Measurements from ENCODE around the gene SLC25A41.

The SLC25A41 gene

GRCh38 chr19:6433663-6434062 is at the start of gene SLC25A41:
TSS of gene SLC25A41 (minus strand) at chr19:6433763. CDS start at chr19:6433693, 70 bp downstream.
- H3K79me2 ChIP-seq (ENCODE audit: insufficient read depth, low read length): no peaks in the 10 kb centered on the region

GRCh38 chr19:6483235-6483634 is 49.7 kb upstream of the SLC25A41 start:
- H3K9me2 ChIP-seq (ENCODE audit: low read depth, low read length): no peaks in the 10 kb centered on the region
- no peak overlapping the region for H2AFZ ChIP-seq (ENCODE audit: low read length)
- no peaks in the 10 kb centered on the region for H3K27me3 ChIP-seq (ENCODE audit: insufficient read depth, low read length)
- no peaks in the 10 kb centered on the region for H3K79me2 ChIP-seq (ENCODE audit: insufficient read depth, low read length)
- no peaks in the 10 kb centered on the region for H3K9me3 ChIP-seq (ENCODE audit: low read length)
- H3K9ac ChIP-seq (ENCODE audit: low read length): no peak overlapping the region
- no peak overlapping the region for H3K4me2 ChIP-seq (ENCODE audit: low read length)
- H3K36me3 ChIP-seq (ENCODE audit: insufficient read depth, low read length): 0 out of 2 replicates have a peak, but pooled peaks cover 7% of the 10 kb centered on the region
- peaks cover 26% of the 10 kb centered on the region for H3K4me1 ChIP-seq (ENCODE audit: insufficient read depth, low read length, severe bottlenecking)
- no peak overlapping the region for H3K27ac ChIP-seq (ENCODE audit: low read depth, low read length, poor library complexity, severe bottlenecking)
- no peak overlapping the region for H3K4me3 ChIP-seq (ENCODE audit: low read depth, low read length, poor library complexity, severe bottlenecking)
- H4K20me1 ChIP-seq (ENCODE audit: insufficient read depth, low read length): no peaks in the 10 kb centered on the region
- no peak for TF ChIP-seq EZH2 (IDR thresholded peaks at IDR 0.05; ENCODE audit: borderline replicate concordance, low read length)
- TF ChIP-seq, protein P1, sequence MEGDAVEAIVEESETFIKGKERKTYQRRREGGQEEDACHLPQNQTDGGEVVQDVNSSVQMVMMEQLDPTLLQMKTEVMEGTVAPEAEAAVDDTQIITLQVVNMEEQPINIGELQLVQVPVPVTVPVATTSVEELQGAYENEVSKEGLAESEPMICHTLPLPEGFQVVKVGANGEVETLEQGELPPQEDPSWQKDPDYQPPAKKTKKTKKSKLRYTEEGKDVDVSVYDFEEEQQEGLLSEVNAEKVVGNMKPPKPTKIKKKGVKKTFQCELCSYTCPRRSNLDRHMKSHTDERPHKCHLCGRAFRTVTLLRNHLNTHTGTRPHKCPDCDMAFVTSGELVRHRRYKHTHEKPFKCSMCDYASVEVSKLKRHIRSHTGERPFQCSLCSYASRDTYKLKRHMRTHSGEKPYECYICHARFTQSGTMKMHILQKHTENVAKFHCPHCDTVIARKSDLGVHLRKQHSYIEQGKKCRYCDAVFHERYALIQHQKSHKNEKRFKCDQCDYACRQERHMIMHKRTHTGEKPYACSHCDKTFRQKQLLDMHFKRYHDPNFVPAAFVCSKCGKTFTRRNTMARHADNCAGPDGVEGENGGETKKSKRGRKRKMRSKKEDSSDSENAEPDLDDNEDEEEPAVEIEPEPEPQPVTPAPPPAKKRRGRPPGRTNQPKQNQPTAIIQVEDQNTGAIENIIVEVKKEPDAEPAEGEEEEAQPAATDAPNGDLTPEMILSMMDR (IDR thresholded peaks at IDR 0.05; ENCODE audit: low read length): no peak
- no peaks in the 10 kb centered on the region for H3F3A ChIP-seq (ENCODE audit: insufficient read depth, low read length)

More at GRCh38 chr19:6433663-6434062, at the start of gene SLC25A41:
- H3K9me2 ChIP-seq (ENCODE audit: low read depth, low read length): no peaks in the 10 kb centered on the region
- no peak within 1 kb of the TSS for H3K4me2 ChIP-seq (ENCODE audit: low read length)
- no peaks in the 10 kb centered on the region for H3F3A ChIP-seq (ENCODE audit: insufficient read depth, low read length)
- H3K9ac ChIP-seq (ENCODE audit: low read length): no peak within 1 kb of the TSS
- no peak within 1 kb of the TSS for H3K4me3 ChIP-seq (ENCODE audit: low read depth, low read length, poor library complexity, severe bottlenecking)
- no peaks in the 10 kb centered on the region; the same call in 1 of the 2 replicates for H3K36me3 ChIP-seq (ENCODE audit: insufficient read depth, low read length)
- no peaks in the 10 kb centered on the region for H3K27me3 ChIP-seq (ENCODE audit: insufficient read depth, low read length)
- H3K9me3 ChIP-seq (ENCODE audit: low read length): no peaks in the 10 kb centered on the region
- no peaks in the 10 kb centered on the region for H4K20me1 ChIP-seq (ENCODE audit: insufficient read depth, low read length)
- H3K4me1 ChIP-seq (ENCODE audit: insufficient read depth, low read length, severe bottlenecking): no peaks in the 10 kb centered on the region
- TF ChIP-seq EZH2 (IDR thresholded peaks at IDR 0.05; ENCODE audit: borderline replicate concordance, low read length): no peak
- TF ChIP-seq, protein P1 (IDR thresholded peaks at IDR 0.05; ENCODE audit: low read length): no peak
- no peak within 1 kb of the TSS for H3K27ac ChIP-seq (ENCODE audit: low read depth, low read length, poor library complexity, severe bottlenecking)
- no peak within 1 kb of the TSS for H2AFZ ChIP-seq (ENCODE audit: low read length)

DNA sequence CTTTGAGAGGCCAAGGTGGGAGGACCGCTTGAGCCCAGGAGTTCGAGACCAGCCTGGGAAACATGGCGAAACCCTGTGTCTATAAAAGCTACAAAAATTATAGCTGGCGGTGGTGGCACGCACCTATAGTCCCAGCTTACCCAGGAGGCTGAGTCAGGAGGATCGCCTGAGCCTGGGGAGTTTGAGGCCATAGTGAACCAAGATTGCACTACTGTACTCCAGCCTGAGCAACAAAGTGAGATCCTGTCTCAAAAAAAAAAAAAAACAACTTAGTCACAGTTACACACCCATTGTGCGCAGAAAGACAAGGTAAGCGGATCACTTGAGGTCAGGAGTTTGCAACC is 48.8 kb upstream of the SLC25A41 start:
- peak overlapping the region; percentile 75 for H3K4me3 ChIP-seq (ENCODE audit: low read depth, low read length, poor library complexity, severe bottlenecking)
- H3F3A ChIP-seq (ENCODE audit: insufficient read depth, low read length): no peaks in the 10 kb centered on the region
- no peaks in the 10 kb centered on the region for H4K20me1 ChIP-seq (ENCODE audit: insufficient read depth, low read length)
- H3K4me1 ChIP-seq (ENCODE audit: insufficient read depth, low read length, severe bottlenecking): peaks cover 26% of the 10 kb centered on the region
- 0 out of 2 replicates have a peak, but pooled peaks cover 7% of the 10 kb centered on the region for H3K36me3 ChIP-seq (ENCODE audit: insufficient read depth, low read length)
- TF ChIP-seq, protein P1 (IDR thresholded peaks at IDR 0.05; ENCODE audit: low read length): no peak
- no peak for TF ChIP-seq EZH2 (IDR thresholded peaks at IDR 0.05; ENCODE audit: borderline replicate concordance, low read length)
- no peaks in the 10 kb centered on the region for H3K27me3 ChIP-seq (ENCODE audit: insufficient read depth, low read length)
- H3K9me2 ChIP-seq (ENCODE audit: low read depth, low read length): no peaks in the 10 kb centered on the region
- H3K79me2 ChIP-seq (ENCODE audit: insufficient read depth, low read length): no peaks in the 10 kb centered on the region
- H3K9me3 ChIP-seq (ENCODE audit: low read length): no peaks in the 10 kb centered on the region
- no peak overlapping the region for H2AFZ ChIP-seq (ENCODE audit: low read length)
- H3K27ac ChIP-seq (ENCODE audit: low read depth, low read length, poor library complexity, severe bottlenecking): peak overlapping the region; percentile 84
- peak overlapping the region; percentile 90 for H3K4me2 ChIP-seq (ENCODE audit: low read length)
- H3K9ac ChIP-seq (ENCODE audit: low read length): peak overlapping the region; percentile 88; the same call in 1 of the 2 replicates
